ENCODE measurements around the gene MCFD2.

Gene MCFD2

GRCh38 chr2:46874236-46874929 is 41.2 kb downstream of the MCFD2 start:
- no peak overlapping the region for H3K4me2 ChIP-seq (ENCODE audit: low read depth, low read length, poor library complexity, severe bottlenecking)
- no peaks in the 10 kb centered on the region for H3F3A ChIP-seq (ENCODE audit: insufficient read depth)
- H3K36me3 ChIP-seq (ENCODE audit: low read length), result no peaks in the 10 kb centered on the region
- no peaks in the 10 kb centered on the region for H3K79me2 ChIP-seq (ENCODE audit: insufficient read depth, low read length)
- no peak overlapping the region for H3K4me3 ChIP-seq (ENCODE audit: insufficient read depth, low read length, poor library complexity, severe bottlenecking)
- no peaks in the 10 kb centered on the region for H3K27me3 ChIP-seq (ENCODE audit: low read length)
- TF ChIP-seq EZH2phosphoT487 (conservative IDR thresholded peaks at IDR 0.05; ENCODE audit: low read length), result no peak
- no peak for TF ChIP-seq CTCF (IDR thresholded peaks at IDR 0.05; ENCODE audit: insufficient read depth, low read length, poor library complexity, severe bottlenecking)
- no peak overlapping the region for H3K9ac ChIP-seq (ENCODE audit: low read length)
- H3K9me2 ChIP-seq (replicated peaks; ENCODE audit: insufficient read depth, low read length), result no peaks in the 10 kb centered on the region
- no peak overlapping the region for H2AFZ ChIP-seq (ENCODE audit: low read depth, low read length, severe bottlenecking)
- no peaks in the 10 kb centered on the region for H3K9me3 ChIP-seq (ENCODE audit: insufficient read depth, low read length)
- no peak overlapping the region for H3K27ac ChIP-seq (ENCODE audit: low read depth, low read length)
- no peaks in the 10 kb centered on the region for H4K20me1 ChIP-seq (ENCODE audit: low read depth, low read length)

GRCh38 chr2:46873604-46874068 is 42.0 kb downstream of the MCFD2 start:
- Histone ChIP-seq H3F3A (ENCODE audit: insufficient read depth) (no peaks in the 10 kb centered on the region), H4K20me1 (ENCODE audit: low read depth, low read length) (no peaks in the 10 kb centered on the region), H3K27ac (ENCODE audit: low read depth, low read length) (no peak overlapping the region), H2AFZ (ENCODE audit: low read depth, low read length, severe bottlenecking) (no peak overlapping the region), H3K27me3 (ENCODE audit: low read length) (no peaks in the 10 kb centered on the region), H3K9me3 (ENCODE audit: insufficient read depth, low read length) (no peaks in the 10 kb centered on the region), H3K4me3 (ENCODE audit: insufficient read depth, low read length, poor library complexity, severe bottlenecking) (no peak overlapping the region), H3K4me2 (ENCODE audit: low read depth, low read length, poor library complexity, severe bottlenecking) (no peak overlapping the region), H3K36me3 (ENCODE audit: low read length) (no peaks in the 10 kb centered on the region), H3K79me2 (ENCODE audit: insufficient read depth, low read length) (no peaks in the 10 kb centered on the region), H3K9me2 (replicated peaks; ENCODE audit: insufficient read depth, low read length) (no peaks in the 10 kb centered on the region), H3K9ac (ENCODE audit: low read length) (no peak overlapping the region)
- TF ChIP-seq EZH2phosphoT487 (conservative IDR thresholded peaks at IDR 0.05; ENCODE audit: low read length), result no peak
- TF ChIP-seq CTCF (IDR thresholded peaks at IDR 0.05; ENCODE audit: insufficient read depth, low read length, poor library complexity, severe bottlenecking), result no peak

DNA sequence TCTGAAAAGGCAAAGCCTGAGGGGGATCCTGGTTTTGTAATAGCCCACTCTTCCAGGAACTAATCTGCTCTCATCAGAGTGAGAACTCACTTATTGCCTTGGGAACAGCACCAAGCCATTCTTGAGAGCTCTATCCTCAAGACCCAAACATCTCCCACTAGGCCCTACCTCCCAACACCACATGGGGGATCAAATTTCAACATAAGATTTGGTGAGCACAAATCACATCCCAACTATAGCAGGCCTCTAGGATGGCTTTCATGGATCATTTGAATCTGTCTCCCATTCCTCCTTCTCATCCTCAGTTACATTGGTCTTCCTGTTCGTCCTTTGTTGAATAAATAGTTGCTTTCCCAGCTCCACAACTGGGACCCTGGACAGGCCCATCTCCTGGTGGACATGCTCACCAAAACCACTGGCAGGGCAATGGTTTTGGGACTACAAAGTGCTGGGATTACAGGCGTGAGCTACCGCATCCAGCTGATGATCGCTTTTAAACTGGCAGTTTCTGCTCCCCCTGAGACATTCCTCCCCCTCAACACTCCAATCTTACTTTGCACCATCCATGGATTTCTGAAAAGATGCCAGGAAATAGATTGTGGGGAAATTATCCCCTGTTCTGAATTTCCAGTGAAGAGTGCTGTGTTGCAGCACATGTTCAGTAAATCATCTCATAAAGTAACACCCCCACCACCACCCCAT is 42.6 kb downstream of the MCFD2 start:
- Histone ChIP-seq H3K4me2 (ENCODE audit: low read depth, low read length, poor library complexity, severe bottlenecking) (no peak overlapping the region), H3K79me2 (ENCODE audit: insufficient read depth, low read length) (no peaks in the 10 kb centered on the region), H3K27ac (ENCODE audit: low read depth, low read length) (no peak overlapping the region), H3K4me3 (ENCODE audit: insufficient read depth, low read length, poor library complexity, severe bottlenecking) (no peak overlapping the region), H2AFZ (ENCODE audit: low read depth, low read length, severe bottlenecking) (no peak overlapping the region), H3K27me3 (ENCODE audit: low read length) (no peaks in the 10 kb centered on the region), H3F3A (ENCODE audit: insufficient read depth) (no peaks in the 10 kb centered on the region), H4K20me1 (ENCODE audit: low read depth, low read length) (no peaks in the 10 kb centered on the region), H3K9me3 (ENCODE audit: insufficient read depth, low read length) (no peaks in the 10 kb centered on the region), H3K36me3 (ENCODE audit: low read length) (no peaks in the 10 kb centered on the region), H3K9me2 (replicated peaks; ENCODE audit: insufficient read depth, low read length) (no peaks in the 10 kb centered on the region), H3K9ac (ENCODE audit: low read length) (no peak overlapping the region)
- TF ChIP-seq CTCF (IDR thresholded peaks at IDR 0.05; ENCODE audit: insufficient read depth, low read length, poor library complexity, severe bottlenecking), result no peak
- TF ChIP-seq EZH2phosphoT487 (conservative IDR thresholded peaks at IDR 0.05; ENCODE audit: low read length), result no peak
